ENCODE measurements around the gene NACA2. TPM values are rescaled to one million over a fixed set of nuclear protein-coding genes. Genes with fewer than 3 reads are reported as not detected.

Gene NACA2
- total RNA-seq, 1 donor from 2014 or later, result not detected

DNA sequence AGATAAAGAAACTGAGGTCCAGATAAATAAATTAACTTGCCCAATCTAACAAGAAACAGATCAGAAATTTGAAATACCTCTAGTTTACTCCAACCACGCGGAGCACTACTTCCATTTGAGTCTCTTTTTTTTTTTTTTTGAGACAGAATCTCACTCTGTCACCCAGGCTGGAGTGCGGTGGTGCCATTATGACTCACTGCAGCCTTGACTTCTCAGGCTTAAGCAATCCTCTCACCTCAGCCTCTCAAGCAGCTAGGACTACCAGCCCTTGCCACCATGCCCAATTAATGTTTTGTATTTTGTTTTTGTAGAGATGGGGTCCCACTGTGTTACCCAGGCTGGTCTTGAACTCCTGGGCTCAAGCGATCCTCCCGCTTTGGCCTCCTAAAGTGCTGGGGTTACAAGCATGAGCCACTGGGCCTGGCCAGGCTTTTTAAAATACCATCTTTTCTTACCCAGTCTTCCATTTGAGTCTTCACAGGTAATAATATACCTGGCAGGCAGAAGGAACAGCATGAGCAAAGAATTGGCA is 3.3 kb upstream of the NACA2 start:
- Histone ChIP-seq H3K36me3 (no peaks in the 10 kb centered on the region), H3K9me3 (no peaks in the 10 kb centered on the region), H3K27me3 (no peaks in the 10 kb centered on the region), H3K4me1 (no peaks in the 10 kb centered on the region), H3K27ac (no peak overlapping the region), H3K4me3 (no peak overlapping the region)
- no peak for DNase-seq (ENCODE audit: low spot score in 2 of 2)
- intact Hi-C loops (cut with DNase I), result no loop called here
- TF ChIP-seq, protein P1, sequence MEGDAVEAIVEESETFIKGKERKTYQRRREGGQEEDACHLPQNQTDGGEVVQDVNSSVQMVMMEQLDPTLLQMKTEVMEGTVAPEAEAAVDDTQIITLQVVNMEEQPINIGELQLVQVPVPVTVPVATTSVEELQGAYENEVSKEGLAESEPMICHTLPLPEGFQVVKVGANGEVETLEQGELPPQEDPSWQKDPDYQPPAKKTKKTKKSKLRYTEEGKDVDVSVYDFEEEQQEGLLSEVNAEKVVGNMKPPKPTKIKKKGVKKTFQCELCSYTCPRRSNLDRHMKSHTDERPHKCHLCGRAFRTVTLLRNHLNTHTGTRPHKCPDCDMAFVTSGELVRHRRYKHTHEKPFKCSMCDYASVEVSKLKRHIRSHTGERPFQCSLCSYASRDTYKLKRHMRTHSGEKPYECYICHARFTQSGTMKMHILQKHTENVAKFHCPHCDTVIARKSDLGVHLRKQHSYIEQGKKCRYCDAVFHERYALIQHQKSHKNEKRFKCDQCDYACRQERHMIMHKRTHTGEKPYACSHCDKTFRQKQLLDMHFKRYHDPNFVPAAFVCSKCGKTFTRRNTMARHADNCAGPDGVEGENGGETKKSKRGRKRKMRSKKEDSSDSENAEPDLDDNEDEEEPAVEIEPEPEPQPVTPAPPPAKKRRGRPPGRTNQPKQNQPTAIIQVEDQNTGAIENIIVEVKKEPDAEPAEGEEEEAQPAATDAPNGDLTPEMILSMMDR (IDR thresholded peaks at IDR 0.05), result no peak

DNA sequence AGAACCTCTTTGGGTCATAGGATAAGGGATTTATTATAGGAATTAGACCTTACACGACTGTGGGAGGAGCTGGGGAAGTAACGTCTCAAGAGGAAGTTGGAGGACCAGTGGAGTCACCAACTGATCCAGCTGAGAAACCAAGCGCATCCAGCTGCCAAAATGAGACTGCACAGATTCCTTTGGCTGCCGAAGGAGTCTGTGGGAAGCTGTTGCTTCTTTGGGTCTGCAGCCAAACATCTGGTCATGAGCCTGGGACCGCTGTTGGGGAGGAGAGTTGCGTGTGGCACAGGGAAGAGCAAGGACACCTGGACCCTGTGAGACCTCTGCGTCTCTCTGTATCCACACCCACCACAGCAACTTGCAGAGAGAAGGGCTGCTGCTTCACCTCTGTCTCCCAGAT is 2.4 kb upstream of the NACA2 start:
- H3K9me3 ChIP-seq, result no peaks in the 10 kb centered on the region
- no peak overlapping the region for H3K27ac ChIP-seq
- no peak overlapping the region for H3K4me3 ChIP-seq
- TF ChIP-seq, protein P1 (IDR thresholded peaks at IDR 0.05), result no peak
- no peaks in the 10 kb centered on the region for H3K4me1 ChIP-seq
- no peaks in the 10 kb centered on the region for H3K36me3 ChIP-seq
- no peaks in the 10 kb centered on the region for H3K27me3 ChIP-seq
- intact Hi-C loops (cut with DNase I), result no loop called here
- no peak for DNase-seq (ENCODE audit: low spot score in 2 of 2)

DNA sequence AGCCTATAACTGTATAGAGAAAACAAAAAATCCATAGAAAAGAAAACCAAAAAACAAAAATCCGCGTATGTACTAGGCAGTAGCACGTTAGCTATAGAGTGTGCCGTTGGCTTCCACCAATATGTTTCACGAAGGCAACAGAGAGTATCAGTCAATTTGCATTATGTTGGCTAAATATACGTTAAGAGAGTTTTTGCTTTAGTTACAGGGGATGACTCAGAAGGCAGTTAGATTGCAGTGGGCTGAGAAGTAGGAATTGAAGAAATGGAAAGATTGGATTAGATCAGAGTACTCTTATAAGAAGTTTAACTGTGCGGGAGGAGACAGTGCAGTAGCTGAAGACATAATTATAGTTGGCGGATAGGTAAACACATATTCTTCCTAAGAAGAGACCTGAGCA is 911 bp upstream of the NACA2 start:
- no peak overlapping the region for H3K4me3 ChIP-seq
- DNase-seq (ENCODE audit: low spot score in 2 of 2), result no peak
- H3K36me3 ChIP-seq, result no peaks in the 10 kb centered on the region
- H3K9me3 ChIP-seq, result no peaks in the 10 kb centered on the region
- intact Hi-C loops (cut with DNase I), result no loop called here
- H3K4me1 ChIP-seq, result no peaks in the 10 kb centered on the region
- no peaks in the 10 kb centered on the region for H3K27me3 ChIP-seq
- TF ChIP-seq, protein P1 (IDR thresholded peaks at IDR 0.05), result no peak
- H3K27ac ChIP-seq, result no peak overlapping the region

DNA sequence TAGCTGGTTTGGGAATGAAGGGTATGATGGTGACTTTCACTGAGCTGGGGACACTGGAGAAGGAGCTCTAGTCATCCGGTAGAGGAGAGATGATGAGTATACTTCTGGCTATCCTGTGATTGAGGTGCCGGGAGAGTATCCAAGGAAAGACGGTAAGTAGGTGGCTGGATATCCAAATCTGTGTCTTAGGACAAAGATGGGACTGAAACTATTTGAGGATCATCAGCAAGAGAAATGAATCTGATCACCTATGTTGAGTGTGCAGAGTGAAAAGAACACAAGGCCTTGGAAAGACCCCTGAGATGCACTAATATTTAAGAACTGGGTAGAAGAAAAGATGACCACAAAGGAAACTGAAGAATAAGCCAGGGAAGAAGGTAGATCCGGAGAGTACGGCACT is 1.0 kb downstream of the NACA2 start:
- no peaks in the 10 kb centered on the region for H3K9me3 ChIP-seq
- TF ChIP-seq, protein P1 (IDR thresholded peaks at IDR 0.05), result no peak
- no peaks in the 10 kb centered on the region for H3K27me3 ChIP-seq
- no peaks in the 10 kb centered on the region for H3K36me3 ChIP-seq
- no peak for DNase-seq (ENCODE audit: low spot score in 2 of 2)
- H3K27ac ChIP-seq, result no peak overlapping the region
- H3K4me1 ChIP-seq, result no peaks in the 10 kb centered on the region
- intact Hi-C loops (cut with DNase I), result no loop called here
- H3K4me3 ChIP-seq, result no peak overlapping the region

DNA sequence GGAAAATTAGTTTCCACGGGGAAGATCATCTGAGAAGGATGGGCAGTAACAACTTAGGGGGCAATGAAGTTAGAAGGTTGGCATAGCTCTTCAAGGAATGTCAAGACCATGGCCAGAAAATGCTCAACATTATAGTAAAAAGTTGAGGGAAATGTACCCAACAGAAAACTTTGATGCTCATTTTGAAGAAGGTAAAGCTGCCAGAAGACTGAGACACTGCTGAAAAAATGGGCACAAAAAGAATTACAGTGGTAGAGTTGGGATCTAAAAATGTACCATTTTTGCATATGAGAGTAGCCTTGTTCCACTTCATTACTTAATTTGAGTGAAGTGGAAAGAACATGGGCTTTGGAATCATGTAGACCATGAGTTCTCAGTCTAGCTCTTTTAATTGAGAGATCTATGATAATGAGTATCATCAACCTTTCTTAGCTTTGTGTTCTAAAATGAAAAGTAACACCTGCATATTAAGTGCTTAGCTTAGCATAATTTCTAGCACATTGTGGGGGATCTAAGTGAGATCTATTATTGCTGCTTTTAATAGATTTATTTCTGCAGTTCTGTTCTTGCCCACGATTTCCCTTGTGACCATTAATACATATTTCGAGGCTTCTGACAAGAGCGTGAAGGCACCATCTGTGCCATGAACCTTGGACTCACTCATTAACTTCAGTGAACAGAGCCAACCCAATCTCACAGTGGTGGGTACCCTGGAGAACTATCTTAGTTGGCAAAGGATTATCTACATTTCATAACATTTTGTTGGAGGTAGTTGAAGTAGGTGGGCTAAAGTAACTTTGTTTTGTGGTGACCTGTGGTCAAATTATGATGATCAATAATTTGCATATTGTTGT is 3.0 kb downstream of the NACA2 start:
- H3K27ac ChIP-seq, result no peak overlapping the region
- H3K36me3 ChIP-seq, result no peaks in the 10 kb centered on the region
- no peak overlapping the region for H3K4me3 ChIP-seq
- H3K4me1 ChIP-seq, result no peaks in the 10 kb centered on the region
- no peaks in the 10 kb centered on the region for H3K9me3 ChIP-seq
- H3K27me3 ChIP-seq, result no peaks in the 10 kb centered on the region
- no peak for DNase-seq (ENCODE audit: low spot score in 2 of 2)
- intact Hi-C loops (cut with DNase I), result no loop called here
- TF ChIP-seq, protein P1 (IDR thresholded peaks at IDR 0.05), result no peak
